SU-DHL-6 (cell line): ENCODE results near the gene C6orf120.

ENCODE experiments used
- H2AFZ ChIP-seq: fragments of 200-600 bp; sonication (generic); 2 replicates; pipeline ENCODE4 v1.6.1; 2014; ENCODE audit warnings: low read depth, mild to moderate bottlenecking, moderate library complexity, mixed read lengths, antibody characterized with exemption, low read length; ENCODE audit not compliant: severe bottlenecking
- H3F3A ChIP-seq: fragments of 200-600 bp; shearing (Covaris generic); 2 replicates; pipeline ENCODE4 v1.6.0; 2016; ENCODE audit warnings: antibody characterized with exemption, mild to moderate bottlenecking; ENCODE audit not compliant: insufficient read depth
- H3K27ac ChIP-seq: fragments of 200-600 bp; sonication (generic); 2 replicates; pipeline ENCODE4 v1.5.1; 2016; ENCODE audit warnings: low read depth, mild to moderate bottlenecking, low read length, moderate library complexity, mixed read lengths
- H3K27me3 ChIP-seq: fragments of 200-600 bp; sonication (generic), shearing (Covaris generic); 2 replicates; pipeline ENCODE4 v1.6.0; 2014; ENCODE audit warnings: mild to moderate bottlenecking, low read length
- H3K36me3 ChIP-seq: fragments of 200-600 bp; sonication (generic); 2 replicates; pipeline ENCODE4 v1.6.1; 2014; ENCODE audit warnings: mild to moderate bottlenecking, low read length, mixed read lengths
- H3K4me2 ChIP-seq: fragments of 300-600, 200-600 bp; shearing (Covaris generic), sonication (generic); 2 replicates; pipeline ENCODE4 v1.6.0; 2014; ENCODE audit warnings: low read length, low read depth, mild to moderate bottlenecking; ENCODE audit not compliant: poor library complexity, severe bottlenecking
- H3K4me3 ChIP-seq: fragments of 200-600 bp; sonication (generic); 2 replicates; pipeline ENCODE4 v1.5.1; 2014; ENCODE audit warnings: antibody characterized with exemption, low read length, mild to moderate bottlenecking, mixed read lengths; ENCODE audit not compliant: insufficient read depth, poor library complexity, severe bottlenecking
- H3K79me2 ChIP-seq: fragments of 200-600 bp; sonication (generic); 2 replicates; pipeline ENCODE4 v1.6.1; 2014; ENCODE audit warnings: mild to moderate bottlenecking, low read length, moderate library complexity; ENCODE audit not compliant: insufficient read depth
- H3K9ac ChIP-seq: fragments of 200-600 bp; sonication (generic); 2 replicates; pipeline ENCODE4 v1.7.0; 2014; ENCODE audit warnings: mild to moderate bottlenecking, low read length
- H3K9me2 ChIP-seq: fragments of 200-600 bp; sonication (generic); replicated peaks from 2 replicates; pipeline ENCODE4 v1.6.1; 2014; ENCODE audit warnings: low read length; ENCODE audit not compliant: insufficient read depth
- H3K9me3 ChIP-seq: fragments of 200-600 bp; sonication (generic); 2 replicates; pipeline ENCODE4 v1.6.1; 2014; ENCODE audit warnings: low read length, mixed read lengths; ENCODE audit not compliant: insufficient read depth
- H4K20me1 ChIP-seq: fragments of 200-600 bp; sonication (generic); 2 replicates; pipeline ENCODE4 v1.6.1; 2014; ENCODE audit warnings: low read depth, mild to moderate bottlenecking, antibody characterized with exemption, low read length, moderate library complexity, mixed read lengths
- CTCF ChIP-seq: fragments of 200-600 bp; sonication (generic); IDR thresholded peaks from one replicate; pipeline ENCODE4 v1.5.1; 2017; ENCODE audit warnings: antibody characterized with exemption, mild to moderate bottlenecking, low read length, moderate library complexity; ENCODE audit not compliant: insufficient read depth, poor library complexity, severe bottlenecking
- EZH2phosphoT487 ChIP-seq: fragments of 200-600 bp; sonication (generic), shearing (Covaris generic); conservative IDR thresholded peaks from 2 replicates; pipeline ENCODE4 v1.6.1; 2018; ENCODE audit warnings: mild to moderate bottlenecking, antibody characterized with exemption, low read length, moderate library complexity, mixed read lengths

The C6orf120 gene

GRCh38 chr6:169666441-169666840 lies 35.5 kb upstream of the C6orf120 start:
- H3K79me2 ChIP-seq = no peaks in the 10 kb centered on the region
- H2AFZ ChIP-seq = no peak overlapping the region
- TF ChIP-seq CTCF = no peak
- TF ChIP-seq EZH2phosphoT487 = no peak
- no peak overlapping the region for H3K9ac ChIP-seq
- H3K36me3 ChIP-seq = peaks cover 11% of the 10 kb centered on the region; the same call in 1 of the 2 replicates
- H3K9me3 ChIP-seq = no peaks in the 10 kb centered on the region
- no peak overlapping the region for H3K4me2 ChIP-seq
- H4K20me1 ChIP-seq = no peaks in the 10 kb centered on the region
- no peak overlapping the region for H3K4me3 ChIP-seq
- no peaks in the 10 kb centered on the region for H3F3A ChIP-seq
- H3K9me2 ChIP-seq = no peaks in the 10 kb centered on the region
- no peaks in the 10 kb centered on the region for H3K27me3 ChIP-seq
- no peak overlapping the region for H3K27ac ChIP-seq

GRCh38 chr6:169667716-169668115 lies 34.2 kb upstream of the C6orf120 start:
- H2AFZ ChIP-seq = no peak overlapping the region
- H3K4me3 ChIP-seq = no peak overlapping the region
- H4K20me1 ChIP-seq = no peaks in the 10 kb centered on the region
- H3K9ac ChIP-seq = no peak overlapping the region
- H3K79me2 ChIP-seq = no peaks in the 10 kb centered on the region
- no peaks in the 10 kb centered on the region for H3K27me3 ChIP-seq
- no peaks in the 10 kb centered on the region for H3K9me2 ChIP-seq
- peaks cover 16% of the 10 kb centered on the region; the same call in 1 of the 2 replicates for H3K36me3 ChIP-seq
- TF ChIP-seq CTCF = no peak
- H3F3A ChIP-seq = no peaks in the 10 kb centered on the region
- H3K4me2 ChIP-seq = no peak overlapping the region
- no peak overlapping the region for H3K27ac ChIP-seq
- no peaks in the 10 kb centered on the region for H3K9me3 ChIP-seq

- H3K79me2 ChIP-seq = no peaks in the 10 kb centered on the region
- no peak overlapping the region for H3K4me2 ChIP-seq
- no peaks in the 10 kb centered on the region for H3F3A ChIP-seq
- H3K9me3 ChIP-seq = no peaks in the 10 kb centered on the region
- H3K9ac ChIP-seq = no peak overlapping the region
- no peaks in the 10 kb centered on the region for H3K27me3 ChIP-seq
- H3K27ac ChIP-seq = no peak overlapping the region
- H3K9me2 ChIP-seq = no peaks in the 10 kb centered on the region
- no peak overlapping the region for H2AFZ ChIP-seq
- H3K4me3 ChIP-seq = no peak overlapping the region
- TF ChIP-seq CTCF (no peak), EZH2phosphoT487 (no peak)
- peaks cover 16% of the 10 kb centered on the region; the same call in 1 of the 2 replicates for H3K36me3 ChIP-seq
- no peaks in the 10 kb centered on the region for H4K20me1 ChIP-seq
Observed at GRCh38 chr6:169668203-169668847, 33.6 kb upstream of the C6orf120 start.
